ENCODE measurements around the gene MB.

DNA sequence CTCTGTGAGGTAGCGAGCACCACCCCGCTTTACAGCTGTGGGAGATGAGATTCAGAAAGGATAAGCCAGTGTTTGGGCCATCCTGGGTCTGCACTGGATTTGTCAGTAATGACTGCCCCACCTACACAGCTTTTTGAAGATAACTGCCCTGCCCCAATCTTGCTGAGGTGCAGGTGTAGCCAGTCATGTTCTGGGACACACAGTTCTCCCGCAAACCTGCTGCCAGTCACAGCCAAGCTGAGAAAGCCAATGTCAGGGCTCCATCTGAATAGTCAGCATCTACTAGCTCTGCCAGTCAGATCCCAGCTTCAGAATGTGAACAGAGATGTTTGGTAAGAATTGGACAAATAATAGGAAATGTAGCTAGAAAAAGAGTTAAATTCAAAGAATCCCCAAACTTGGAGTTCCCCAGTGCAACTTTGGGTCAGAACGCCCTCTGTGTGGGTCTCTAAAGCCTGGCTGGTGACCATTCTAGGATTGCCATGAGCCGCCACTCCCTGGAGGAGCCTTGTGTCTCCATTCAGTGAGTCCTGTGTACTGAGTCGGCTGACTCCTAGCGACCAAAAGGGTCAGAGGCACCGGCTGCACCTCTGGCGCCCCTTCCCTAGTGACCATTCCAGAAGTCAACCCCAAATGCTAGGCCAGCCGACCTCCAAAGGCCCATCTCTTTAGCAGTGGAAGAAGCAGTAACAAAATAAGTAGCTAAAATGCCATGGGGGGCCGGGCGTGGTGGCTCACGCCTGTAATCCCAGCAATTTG is 2.4 kb upstream of the MB start:
- TF ChIP-seq, protein P1, sequence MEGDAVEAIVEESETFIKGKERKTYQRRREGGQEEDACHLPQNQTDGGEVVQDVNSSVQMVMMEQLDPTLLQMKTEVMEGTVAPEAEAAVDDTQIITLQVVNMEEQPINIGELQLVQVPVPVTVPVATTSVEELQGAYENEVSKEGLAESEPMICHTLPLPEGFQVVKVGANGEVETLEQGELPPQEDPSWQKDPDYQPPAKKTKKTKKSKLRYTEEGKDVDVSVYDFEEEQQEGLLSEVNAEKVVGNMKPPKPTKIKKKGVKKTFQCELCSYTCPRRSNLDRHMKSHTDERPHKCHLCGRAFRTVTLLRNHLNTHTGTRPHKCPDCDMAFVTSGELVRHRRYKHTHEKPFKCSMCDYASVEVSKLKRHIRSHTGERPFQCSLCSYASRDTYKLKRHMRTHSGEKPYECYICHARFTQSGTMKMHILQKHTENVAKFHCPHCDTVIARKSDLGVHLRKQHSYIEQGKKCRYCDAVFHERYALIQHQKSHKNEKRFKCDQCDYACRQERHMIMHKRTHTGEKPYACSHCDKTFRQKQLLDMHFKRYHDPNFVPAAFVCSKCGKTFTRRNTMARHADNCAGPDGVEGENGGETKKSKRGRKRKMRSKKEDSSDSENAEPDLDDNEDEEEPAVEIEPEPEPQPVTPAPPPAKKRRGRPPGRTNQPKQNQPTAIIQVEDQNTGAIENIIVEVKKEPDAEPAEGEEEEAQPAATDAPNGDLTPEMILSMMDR (IDR thresholded peaks at IDR 0.05): no peak
- no peak for TF ChIP-seq POLR2AphosphoS5 (IDR thresholded peaks at IDR 0.05)
